Measurements from ENCODE around the gene ARHGAP19. TPM values are rescaled to one million over a fixed set of nuclear protein-coding genes. Genes with fewer than 3 reads are reported as not detected.

Gene ARHGAP19
- total RNA-seq, 3 donors from 2014 or later: 6.4 to 34.4 (median 14.4) TPM

DNA sequence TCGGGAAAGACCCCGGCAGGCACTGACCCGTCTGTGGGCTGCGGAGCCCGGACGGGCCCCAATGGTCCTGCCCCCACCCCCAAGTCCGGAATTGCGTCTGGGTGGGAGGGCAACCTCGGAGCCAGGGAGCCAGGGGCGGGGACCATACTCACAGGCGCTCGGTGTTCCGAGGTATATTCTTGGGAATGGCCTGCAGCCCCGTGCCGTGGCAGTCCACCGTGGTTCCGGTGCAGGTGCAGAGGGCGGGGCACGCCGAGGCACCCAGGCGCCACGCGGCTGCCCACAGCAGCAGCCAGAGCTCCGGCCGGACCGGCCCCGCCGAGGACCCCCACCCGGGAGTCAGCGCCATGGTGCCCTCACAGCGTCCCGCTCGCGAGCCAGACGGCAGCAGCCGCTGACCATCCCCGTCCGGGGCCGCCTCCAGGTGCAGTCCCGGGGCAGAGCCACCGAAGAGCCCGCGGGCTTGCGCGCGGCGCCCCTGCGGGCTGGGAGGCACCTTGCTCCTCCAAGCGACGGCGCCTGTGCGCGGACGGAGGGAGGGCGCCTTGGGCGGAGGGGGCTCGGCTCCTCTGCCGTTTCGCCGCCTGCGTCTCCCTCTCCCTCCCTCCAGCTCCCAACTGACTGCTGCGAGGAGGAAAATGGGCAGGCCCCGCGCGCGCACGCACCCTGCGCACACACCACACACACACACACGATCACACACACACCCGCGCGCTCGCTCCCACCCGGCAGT lies 106.9 kb downstream of the ARHGAP19 start, which contains the start of gene SLIT1:
TSS of gene SLIT1 (minus strand) at position 634 of the 733 bp plus-strand sequence. CDS start at position 349, 285 bp downstream.
- peak within 1 kb of the TSS in 2 of 3 donors; percentile 39 to 54 for H3K4me3 ChIP-seq
- H3K27me3 ChIP-seq: peaks cover 5 to 25% of the 10 kb centered on the region in 2 donors
- H3K9me3 ChIP-seq: no peaks in the 10 kb centered on the region
- intact Hi-C loops (cut with DNase I; ENCODE audit: low total_unique reads): no loop called here
- no peak for DNase-seq (ENCODE audit: low spot score in 2 of 2)
- H3K36me3 ChIP-seq: no peaks in the 10 kb centered on the region
- H3K27ac ChIP-seq: no peak within 1 kb of the TSS
- peaks cover 0 to 7% of the 10 kb centered on the region in 2 donors for H3K4me1 ChIP-seq
- TF ChIP-seq POLR2AphosphoS5 (IDR thresholded peaks at IDR 0.05): no peak
- no peak for TF ChIP-seq POLR2A (IDR thresholded peaks at IDR 0.05)
- TF ChIP-seq, protein P1, sequence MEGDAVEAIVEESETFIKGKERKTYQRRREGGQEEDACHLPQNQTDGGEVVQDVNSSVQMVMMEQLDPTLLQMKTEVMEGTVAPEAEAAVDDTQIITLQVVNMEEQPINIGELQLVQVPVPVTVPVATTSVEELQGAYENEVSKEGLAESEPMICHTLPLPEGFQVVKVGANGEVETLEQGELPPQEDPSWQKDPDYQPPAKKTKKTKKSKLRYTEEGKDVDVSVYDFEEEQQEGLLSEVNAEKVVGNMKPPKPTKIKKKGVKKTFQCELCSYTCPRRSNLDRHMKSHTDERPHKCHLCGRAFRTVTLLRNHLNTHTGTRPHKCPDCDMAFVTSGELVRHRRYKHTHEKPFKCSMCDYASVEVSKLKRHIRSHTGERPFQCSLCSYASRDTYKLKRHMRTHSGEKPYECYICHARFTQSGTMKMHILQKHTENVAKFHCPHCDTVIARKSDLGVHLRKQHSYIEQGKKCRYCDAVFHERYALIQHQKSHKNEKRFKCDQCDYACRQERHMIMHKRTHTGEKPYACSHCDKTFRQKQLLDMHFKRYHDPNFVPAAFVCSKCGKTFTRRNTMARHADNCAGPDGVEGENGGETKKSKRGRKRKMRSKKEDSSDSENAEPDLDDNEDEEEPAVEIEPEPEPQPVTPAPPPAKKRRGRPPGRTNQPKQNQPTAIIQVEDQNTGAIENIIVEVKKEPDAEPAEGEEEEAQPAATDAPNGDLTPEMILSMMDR (IDR thresholded peaks at IDR 0.05): no peak

DNA sequence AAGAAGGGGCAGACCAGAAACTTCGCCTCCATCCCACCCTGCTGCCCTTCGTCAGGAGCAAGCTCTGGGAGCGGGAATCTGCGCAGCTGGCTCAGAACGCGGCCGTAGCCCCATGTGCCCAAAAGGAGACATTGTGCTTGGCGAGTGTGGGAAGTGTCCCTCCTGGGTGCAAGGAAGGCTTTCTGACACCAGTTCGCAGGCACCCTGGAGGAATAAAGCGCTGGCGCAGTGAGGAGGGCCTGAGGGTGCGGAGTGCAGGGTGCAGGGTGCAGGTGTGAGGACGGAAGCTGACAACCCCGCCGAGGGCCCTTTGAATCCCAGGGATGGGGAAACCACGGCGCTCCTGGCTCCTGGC lies 107.5 kb downstream of the ARHGAP19 start:
- peak overlapping the region in 1 of 3 donors; percentile 54 for H3K4me3 ChIP-seq
- H3K9me3 ChIP-seq: no peaks in the 10 kb centered on the region
- H3K27me3 ChIP-seq: peaks cover 5 to 25% of the 10 kb centered on the region in 2 donors
- no peaks in the 10 kb centered on the region for H3K36me3 ChIP-seq
- intact Hi-C loops (cut with DNase I; ENCODE audit: low total_unique reads): no loop called here
- TF ChIP-seq POLR2A (IDR thresholded peaks at IDR 0.05): no peak
- TF ChIP-seq POLR2AphosphoS5 (IDR thresholded peaks at IDR 0.05): no peak
- DNase-seq (ENCODE audit: low spot score in 2 of 2): no peak
- peaks cover 0 to 7% of the 10 kb centered on the region in 2 donors for H3K4me1 ChIP-seq
- no peak overlapping the region for H3K27ac ChIP-seq

DNA sequence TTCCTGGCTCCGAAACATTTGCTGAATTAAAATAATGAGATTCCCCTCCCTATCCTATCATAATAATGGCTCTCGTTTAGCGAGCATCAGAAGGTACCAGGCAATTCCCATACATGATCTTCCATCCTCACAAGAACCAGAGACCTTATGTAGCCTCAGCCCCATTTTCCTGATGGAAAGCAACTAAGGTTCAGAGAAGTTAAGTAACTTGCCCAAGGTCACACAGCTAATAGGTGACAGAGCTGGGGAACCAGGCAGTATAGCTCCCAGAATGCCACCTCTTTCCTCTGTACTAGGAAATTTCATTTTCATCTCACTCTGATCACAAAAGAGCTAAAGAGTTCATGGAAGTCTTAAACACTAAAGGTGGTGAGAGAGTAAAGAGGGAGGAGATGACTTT lies 109.1 kb downstream of the ARHGAP19 start:
- H3K36me3 ChIP-seq: no peaks in the 10 kb centered on the region
- H3K27ac ChIP-seq: no peak overlapping the region
- intact Hi-C loops (cut with DNase I; ENCODE audit: low total_unique reads): no loop called here
- no peak overlapping the region for H3K4me3 ChIP-seq
- peaks cover 0 to 7% of the 10 kb centered on the region in 2 donors for H3K4me1 ChIP-seq
- peak in 1 of 2 donors; percentile 19 for DNase-seq (ENCODE audit: low spot score in 2 of 2)
- TF ChIP-seq POLR2A (IDR thresholded peaks at IDR 0.05) (no peak), POLR2AphosphoS5 (IDR thresholded peaks at IDR 0.05) (no peak)
- peaks cover 5 to 30% of the 10 kb centered on the region in 2 donors for H3K27me3 ChIP-seq
- no peaks in the 10 kb centered on the region for H3K9me3 ChIP-seq

DNA sequence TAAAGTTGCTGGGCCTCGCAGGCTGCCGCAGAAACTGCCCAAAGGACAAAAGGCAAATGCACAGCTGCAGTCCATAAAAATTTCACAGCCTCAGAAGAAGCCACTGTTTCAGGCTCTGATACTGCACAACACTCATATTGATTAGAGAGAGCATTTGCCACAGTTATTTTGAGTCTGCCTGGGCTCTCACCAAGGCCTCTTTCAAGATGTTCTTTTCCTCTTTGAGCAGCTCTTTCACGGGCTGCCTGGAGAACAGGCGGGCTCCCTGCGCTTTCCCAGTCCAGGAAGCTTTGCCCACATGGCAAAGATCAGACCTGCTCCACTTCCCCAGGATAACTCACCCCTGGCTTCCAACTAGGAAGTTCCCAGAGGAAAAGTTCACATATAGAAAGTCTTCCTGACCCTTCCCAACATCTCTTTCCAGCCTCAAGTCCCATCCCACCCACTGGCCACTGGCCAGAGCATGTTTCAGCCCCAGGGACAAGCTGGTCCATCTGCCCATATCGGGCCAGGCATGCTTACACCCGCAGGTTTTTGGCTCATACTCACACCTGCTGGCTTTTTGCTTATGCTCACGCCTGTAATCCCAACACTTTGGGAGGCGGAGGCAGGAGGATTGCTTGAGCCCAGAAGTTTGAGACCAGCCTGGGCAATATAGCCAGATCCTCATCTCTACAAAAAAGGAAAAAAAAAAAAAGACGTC lies 110.0 kb downstream of the ARHGAP19 start:
- no peaks in the 10 kb centered on the region for H3K36me3 ChIP-seq
- TF ChIP-seq, protein P1 (IDR thresholded peaks at IDR 0.05): no peak
- TF ChIP-seq POLR2AphosphoS5 (IDR thresholded peaks at IDR 0.05) (no peak), POLR2A (IDR thresholded peaks at IDR 0.05) (no peak)
- peaks cover 5 to 30% of the 10 kb centered on the region in 2 donors for H3K27me3 ChIP-seq
- intact Hi-C loops (cut with DNase I; ENCODE audit: low total_unique reads): no loop called here
- H3K4me3 ChIP-seq: no peak overlapping the region
- DNase-seq (ENCODE audit: low spot score in 2 of 2): peak in 1 of 2 donors; percentile 14
- H3K4me1 ChIP-seq: peaks cover 0 to 7% of the 10 kb centered on the region in 2 donors
- no peak overlapping the region for H3K27ac ChIP-seq
- H3K9me3 ChIP-seq: no peaks in the 10 kb centered on the region

DNA sequence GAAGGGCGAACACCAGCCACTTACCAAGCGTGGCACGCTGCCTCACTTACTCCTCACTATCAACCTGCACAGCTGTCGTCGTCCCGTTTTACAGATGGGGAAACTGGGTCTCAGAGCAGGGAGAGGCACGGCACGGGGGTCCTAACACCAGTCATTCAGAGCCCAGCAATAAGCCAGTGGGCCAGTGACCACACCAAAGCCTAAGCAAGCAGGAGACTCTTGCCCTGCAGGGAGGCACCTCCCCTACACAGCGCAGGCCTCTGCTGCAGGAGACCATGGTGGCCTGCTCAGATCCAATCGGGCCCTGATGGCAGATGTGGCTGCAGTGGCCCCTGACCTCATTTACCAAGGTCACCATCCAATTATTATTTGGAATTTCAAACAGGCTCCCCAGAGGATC lies 111.5 kb downstream of the ARHGAP19 start:
- peak in 1 of 2 donors; percentile 22 for DNase-seq (ENCODE audit: low spot score in 2 of 2)
- no peaks in the 10 kb centered on the region for H3K36me3 ChIP-seq
- H3K4me1 ChIP-seq: peaks cover 0 to 7% of the 10 kb centered on the region in 2 donors
- no peaks in the 10 kb centered on the region for H3K9me3 ChIP-seq
- intact Hi-C loops (cut with DNase I; ENCODE audit: low total_unique reads): no loop called here
- H3K27me3 ChIP-seq: peaks cover 5 to 26% of the 10 kb centered on the region in 2 donors
- no peak overlapping the region for H3K27ac ChIP-seq
- H3K4me3 ChIP-seq: no peak overlapping the region
- TF ChIP-seq POLR2AphosphoS5 (IDR thresholded peaks at IDR 0.05): no peak
- TF ChIP-seq, protein P1 (IDR thresholded peaks at IDR 0.05): no peak

DNA sequence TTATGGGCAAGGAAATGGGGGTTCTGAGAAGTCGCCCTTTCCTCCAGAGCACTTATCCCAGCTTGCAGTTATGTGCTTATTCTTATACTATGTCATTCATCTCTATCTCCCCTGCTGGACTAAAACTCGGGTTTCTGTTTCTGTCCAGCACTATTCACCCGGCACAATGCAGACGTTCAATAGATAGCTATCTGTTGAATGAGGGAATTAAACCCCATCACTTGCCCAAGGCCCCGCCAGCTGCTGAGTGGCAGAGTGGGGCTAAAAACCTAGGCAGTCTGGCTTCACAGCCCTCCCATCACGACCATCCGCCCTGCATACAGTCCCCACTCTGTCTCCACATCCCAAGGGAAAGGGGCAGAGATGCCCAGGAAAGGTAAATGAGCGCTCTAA lies 112.1 kb downstream of the ARHGAP19 start:
- Histone ChIP-seq H3K9me3 (no peaks in the 10 kb centered on the region), H3K27ac (no peak overlapping the region), H3K27me3 (peaks cover 3 to 20% of the 10 kb centered on the region in 2 donors), H3K36me3 (no peaks in the 10 kb centered on the region), H3K4me1 (peaks cover 0 to 1% of the 10 kb centered on the region in 2 donors), H3K4me3 (no peak overlapping the region)
- TF ChIP-seq, protein P1 (IDR thresholded peaks at IDR 0.05): no peak
- TF ChIP-seq POLR2A (IDR thresholded peaks at IDR 0.05) (no peak), POLR2AphosphoS5 (IDR thresholded peaks at IDR 0.05) (no peak)
- peak in 1 of 2 donors; percentile 19 for DNase-seq (ENCODE audit: low spot score in 2 of 2)
- intact Hi-C loops (cut with DNase I; ENCODE audit: low total_unique reads): no loop called here
